WTC11 (cell line): Measurements from ENCODE around the gene SH3GL1.

ENCODE experiments used
- AR ChIP-seq: fragments of 250-450 bp; sonication (Bioruptor Pico); IDR thresholded peaks from 2 replicates; pipeline ENCODE4 v1.9.0; 2021; ENCODE audit warnings: mild to moderate bottlenecking
- ATF1 ChIP-seq: sonication (generic); formaldehyde crosslinking; IDR thresholded peaks from 2 replicates; pipeline ENCODE4 v1.8.1; 2023; ENCODE audit warnings: mild to moderate bottlenecking, moderate library complexity, missing genetic modification reagents
- ATF2 ChIP-seq: sonication (generic); formaldehyde crosslinking; IDR thresholded peaks from 2 replicates; pipeline ENCODE4 v1.8.1; 2022; ENCODE audit warnings: low read depth, missing genetic modification reagents, borderline replicate concordance
- ESRRA ChIP-seq: sonication (generic); formaldehyde crosslinking; IDR thresholded peaks from 2 replicates; pipeline ENCODE4 v1.8.1; 2022; ENCODE audit warnings: mild to moderate bottlenecking, missing genetic modification reagents, borderline replicate concordance
- FOXJ3 ChIP-seq: sonication (generic); formaldehyde crosslinking; IDR thresholded peaks from 2 replicates; pipeline ENCODE4 v1.9.0; 2021; ENCODE audit warnings: missing genetic modification reagents, mild to moderate bottlenecking, borderline replicate concordance
- NFYB ChIP-seq: sonication (generic); formaldehyde crosslinking; conservative IDR thresholded peaks from 2 replicates; pipeline ENCODE4 v1.8.0; 2022; ENCODE audit warnings: low read depth, missing genetic modification reagents
- NR3C1 ChIP-seq: sonication (generic); formaldehyde crosslinking; conservative IDR thresholded peaks from 2 replicates; pipeline ENCODE4 v1.8.1; 2023; ENCODE audit warnings: low read depth, mild to moderate bottlenecking, missing genetic modification reagents
- TEAD1 ChIP-seq: sonication (generic); formaldehyde crosslinking; IDR thresholded peaks from 2 replicates; pipeline ENCODE4 v1.8.0; 2022; ENCODE audit warnings: mild to moderate bottlenecking, missing genetic modification reagents
- TF ChIP-seq, protein P1 (sequence below): fragments of 200-600 bp; IDR thresholded peaks from 2 replicates; pipeline ENCODE4 v1.8.0; 2022; ENCODE audit warnings: antibody characterized with exemption
- TF ChIP-seq, protein P2 (sequence below): sonication (generic); formaldehyde crosslinking; IDR thresholded peaks from 2 replicates; pipeline ENCODE4 v1.8.0; 2023; ENCODE audit warnings: missing genetic modification reagents
- TF ChIP-seq, protein P3 (sequence below): sonication (generic); formaldehyde crosslinking; IDR thresholded peaks from 2 replicates; pipeline ENCODE4 v1.8.0; 2022; ENCODE audit warnings: mild to moderate bottlenecking, missing genetic modification reagents
- TF ChIP-seq, protein P4 (sequence below): sonication (generic); formaldehyde crosslinking; IDR thresholded peaks from 2 replicates; pipeline ENCODE4 v1.8.1; 2023; ENCODE audit warnings: mild to moderate bottlenecking, missing genetic modification reagents, moderate library complexity

- TF ChIP-seq, protein P1, sequence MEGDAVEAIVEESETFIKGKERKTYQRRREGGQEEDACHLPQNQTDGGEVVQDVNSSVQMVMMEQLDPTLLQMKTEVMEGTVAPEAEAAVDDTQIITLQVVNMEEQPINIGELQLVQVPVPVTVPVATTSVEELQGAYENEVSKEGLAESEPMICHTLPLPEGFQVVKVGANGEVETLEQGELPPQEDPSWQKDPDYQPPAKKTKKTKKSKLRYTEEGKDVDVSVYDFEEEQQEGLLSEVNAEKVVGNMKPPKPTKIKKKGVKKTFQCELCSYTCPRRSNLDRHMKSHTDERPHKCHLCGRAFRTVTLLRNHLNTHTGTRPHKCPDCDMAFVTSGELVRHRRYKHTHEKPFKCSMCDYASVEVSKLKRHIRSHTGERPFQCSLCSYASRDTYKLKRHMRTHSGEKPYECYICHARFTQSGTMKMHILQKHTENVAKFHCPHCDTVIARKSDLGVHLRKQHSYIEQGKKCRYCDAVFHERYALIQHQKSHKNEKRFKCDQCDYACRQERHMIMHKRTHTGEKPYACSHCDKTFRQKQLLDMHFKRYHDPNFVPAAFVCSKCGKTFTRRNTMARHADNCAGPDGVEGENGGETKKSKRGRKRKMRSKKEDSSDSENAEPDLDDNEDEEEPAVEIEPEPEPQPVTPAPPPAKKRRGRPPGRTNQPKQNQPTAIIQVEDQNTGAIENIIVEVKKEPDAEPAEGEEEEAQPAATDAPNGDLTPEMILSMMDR: no peak
- TF ChIP-seq TEAD1 (CRISPR knock-in tag): no peak
- no peak for TF ChIP-seq ATF2 (CRISPR knock-in tag)
- no peak for TF ChIP-seq NFYB (CRISPR knock-in tag)
- TF ChIP-seq AR (CRISPR knock-in tag): no peak
- TF ChIP-seq, protein P2, sequence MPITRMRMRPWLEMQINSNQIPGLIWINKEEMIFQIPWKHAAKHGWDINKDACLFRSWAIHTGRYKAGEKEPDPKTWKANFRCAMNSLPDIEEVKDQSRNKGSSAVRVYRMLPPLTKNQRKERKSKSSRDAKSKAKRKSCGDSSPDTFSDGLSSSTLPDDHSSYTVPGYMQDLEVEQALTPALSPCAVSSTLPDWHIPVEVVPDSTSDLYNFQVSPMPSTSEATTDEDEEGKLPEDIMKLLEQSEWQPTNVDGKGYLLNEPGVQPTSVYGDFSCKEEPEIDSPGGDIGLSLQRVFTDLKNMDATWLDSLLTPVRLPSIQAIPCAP (CRISPR knock-in tag): no peak
- TF ChIP-seq, protein P3, sequence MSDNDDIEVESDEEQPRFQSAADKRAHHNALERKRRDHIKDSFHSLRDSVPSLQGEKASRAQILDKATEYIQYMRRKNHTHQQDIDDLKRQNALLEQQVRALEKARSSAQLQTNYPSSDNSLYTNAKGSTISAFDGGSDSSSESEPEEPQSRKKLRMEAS (CRISPR knock-in tag): no peak
- no peak for TF ChIP-seq FOXJ3 (CRISPR knock-in tag)
- no peak for TF ChIP-seq ATF1 (CRISPR knock-in tag)
- no peak for TF ChIP-seq NR3C1 (CRISPR knock-in tag)
- TF ChIP-seq, protein P4, sequence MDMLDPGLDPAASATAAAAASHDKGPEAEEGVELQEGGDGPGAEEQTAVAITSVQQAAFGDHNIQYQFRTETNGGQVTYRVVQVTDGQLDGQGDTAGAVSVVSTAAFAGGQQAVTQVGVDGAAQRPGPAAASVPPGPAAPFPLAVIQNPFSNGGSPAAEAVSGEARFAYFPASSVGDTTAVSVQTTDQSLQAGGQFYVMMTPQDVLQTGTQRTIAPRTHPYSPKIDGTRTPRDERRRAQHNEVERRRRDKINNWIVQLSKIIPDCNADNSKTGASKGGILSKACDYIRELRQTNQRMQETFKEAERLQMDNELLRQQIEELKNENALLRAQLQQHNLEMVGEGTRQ (CRISPR knock-in tag): no peak
- no peak for TF ChIP-seq ESRRA
Measured at GRCh38 chr19:4439243-4439642, 38.9 kb upstream of the SH3GL1 start.
